Vagina (tissue), 2 donors: ENCODE measurements around the gene ERN1.

Experiments
- POLR2A ChIP-seq, 2 donors: fragments of 450-650 bp; IDR thresholded peaks; one replicate each; pipeline ENCODE4 v1.6.1; 2017; ENCODE audit warnings: antibody characterized with exemption in 2 of 2, mild to moderate bottlenecking in 2 of 2, moderate library complexity in 2 of 2
- POLR2AphosphoS5 ChIP-seq, 2 donors: sonication (generic); formaldehyde crosslinking; IDR thresholded peaks; one replicate each; pipeline ENCODE4 v1.9.0; 2017; ENCODE audit warnings: antibody characterized with exemption in 2 of 2, mild to moderate bottlenecking in 2 of 2, low read depth in 1 of 2; ENCODE audit not compliant: insufficient read depth in 1 of 2
- TF ChIP-seq, protein P1 (sequence below), 3 experiments: fragments of 450-650 bp in 2 of 3; fragments of 200-600 bp in 1 of 3; sonication (generic) in 1 of 3; IDR thresholded peaks; one replicate each; pipeline ENCODE4 v1.5.1; 2017 to 2019; ENCODE audit warnings: antibody characterized with exemption in 3 of 3, mild to moderate bottlenecking in 2 of 3, moderate library complexity in 2 of 3

DNA sequence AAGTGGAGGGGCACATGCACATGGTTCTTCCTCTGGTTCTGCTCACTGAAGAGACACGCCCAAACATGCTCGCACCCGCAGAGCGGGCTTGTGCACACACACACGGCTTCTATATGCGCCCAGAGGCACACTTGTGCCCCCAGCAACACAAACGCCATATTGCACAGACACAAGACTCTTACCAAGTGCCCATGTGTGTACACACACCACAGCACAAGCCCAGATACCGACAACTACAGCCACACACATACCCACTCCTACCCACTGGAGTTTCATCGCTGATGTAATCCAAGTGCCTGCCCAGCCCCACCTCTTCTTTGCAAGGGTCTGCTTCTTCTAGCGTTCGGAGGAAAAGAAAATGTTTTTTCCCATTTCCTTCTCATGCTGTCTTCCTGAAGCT is 138.3 kb downstream of the ERN1 start:
- TF ChIP-seq POLR2AphosphoS5 (IDR thresholded peaks at IDR 0.05; ENCODE audit: insufficient read depth in 1 of 2, low read depth in 1 of 2) (no peak), POLR2A (IDR thresholded peaks at IDR 0.05) (no peak)
- TF ChIP-seq, protein P1, sequence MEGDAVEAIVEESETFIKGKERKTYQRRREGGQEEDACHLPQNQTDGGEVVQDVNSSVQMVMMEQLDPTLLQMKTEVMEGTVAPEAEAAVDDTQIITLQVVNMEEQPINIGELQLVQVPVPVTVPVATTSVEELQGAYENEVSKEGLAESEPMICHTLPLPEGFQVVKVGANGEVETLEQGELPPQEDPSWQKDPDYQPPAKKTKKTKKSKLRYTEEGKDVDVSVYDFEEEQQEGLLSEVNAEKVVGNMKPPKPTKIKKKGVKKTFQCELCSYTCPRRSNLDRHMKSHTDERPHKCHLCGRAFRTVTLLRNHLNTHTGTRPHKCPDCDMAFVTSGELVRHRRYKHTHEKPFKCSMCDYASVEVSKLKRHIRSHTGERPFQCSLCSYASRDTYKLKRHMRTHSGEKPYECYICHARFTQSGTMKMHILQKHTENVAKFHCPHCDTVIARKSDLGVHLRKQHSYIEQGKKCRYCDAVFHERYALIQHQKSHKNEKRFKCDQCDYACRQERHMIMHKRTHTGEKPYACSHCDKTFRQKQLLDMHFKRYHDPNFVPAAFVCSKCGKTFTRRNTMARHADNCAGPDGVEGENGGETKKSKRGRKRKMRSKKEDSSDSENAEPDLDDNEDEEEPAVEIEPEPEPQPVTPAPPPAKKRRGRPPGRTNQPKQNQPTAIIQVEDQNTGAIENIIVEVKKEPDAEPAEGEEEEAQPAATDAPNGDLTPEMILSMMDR (IDR thresholded peaks at IDR 0.05): no peak
